Chondrocyte (in vitro differentiated cells): Measurements from ENCODE around the gene PRLH. TPM values are rescaled to one million over a fixed set of nuclear protein-coding genes. Genes with fewer than 3 reads are reported as not detected.
A peak's percentile ranks its signal among the peaks of the same experiment; 100 is the strongest.

Experiments
- DNase-seq: peaks from one replicate; pipeline ENCODE4 v3.0.0; 2021; ENCODE audit warnings: mixed read lengths, low spot score
- H3K27ac Mint-ChIP-seq: one replicate; pipeline ENCODE4 v1.8.0; 2021; ENCODE audit warnings: mild to moderate bottlenecking, moderate library complexity, mixed read lengths; ENCODE audit not compliant: unreplicated experiment
- H3K27me3 Mint-ChIP-seq: 2 replicates; pipeline ENCODE4 v1.8.0; 2021; ENCODE audit warnings: low read depth, mixed read lengths
- H3K36me3 Mint-ChIP-seq: 2 replicates; pipeline ENCODE4 v1.8.0; 2021; ENCODE audit warnings: low read depth, mixed read lengths
- H3K4me1 Mint-ChIP-seq: 2 replicates; pipeline ENCODE4 v1.8.0; 2021; ENCODE audit warnings: low read depth, mild to moderate bottlenecking, mixed read lengths
- H3K4me3 Mint-ChIP-seq: one replicate; pipeline ENCODE4 v1.8.0; 2021; ENCODE audit warnings: mild to moderate bottlenecking, moderate library complexity, mixed read lengths; ENCODE audit not compliant: unreplicated experiment
- H3K9me3 Mint-ChIP-seq: 2 replicates; pipeline ENCODE4 v1.8.0; 2021; ENCODE audit warnings: low read depth, mixed read lengths
- total RNA-seq: library from RNA; stranded (reverse); gene quantifications from 3 replicates; pipeline ENCODE4 v1.2.1, GENCODE V29; 2021
- TF ChIP-seq, protein P1 (sequence below): fragments of 200-600 bp; sonication (generic); IDR thresholded peaks from 2 replicates; pipeline ENCODE4 v1.5.0; 2021; ENCODE audit warnings: antibody characterized with exemption, mild to moderate bottlenecking, moderate library complexity

PRLH gene
- total RNA-seq, 1 donor from 2014 or later: not detected

DNA sequence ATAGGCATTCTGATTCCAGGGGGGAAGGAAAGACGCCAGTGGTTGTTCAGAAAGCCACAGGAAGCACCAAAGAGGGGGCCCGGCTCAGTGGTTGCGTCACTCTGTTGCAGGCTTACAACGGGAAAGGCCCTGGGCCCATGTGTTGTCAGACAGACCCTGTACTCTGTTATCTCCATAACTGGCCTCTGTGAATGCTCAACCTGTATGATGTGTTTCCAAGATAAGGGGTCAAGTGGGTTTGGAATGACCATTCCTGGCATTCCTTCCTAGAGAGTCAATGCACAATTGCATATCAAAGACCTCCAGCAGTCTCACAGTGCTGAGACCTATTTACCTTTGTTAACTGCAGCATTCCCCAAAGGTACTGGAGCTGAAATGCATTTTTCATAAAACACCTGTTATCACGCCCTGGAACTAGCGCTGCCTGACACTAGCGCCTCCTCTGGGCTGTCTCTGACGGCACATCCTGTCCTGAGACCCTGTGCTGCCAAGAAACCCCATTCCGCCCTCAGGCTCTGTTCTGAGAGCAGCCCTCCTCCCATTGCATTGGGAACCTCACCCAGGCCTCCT is 47.9 kb downstream of the PRLH start:
- DNase-seq: no peak
- Mint-ChIP-seq H3K9me3 (peaks cover 4% of the 10 kb centered on the region), H3K4me3 (no peak overlapping the region), H3K27me3 (no peaks in the 10 kb centered on the region), H3K27ac (no peak overlapping the region), H3K4me1 (peaks cover 43% of the 10 kb centered on the region), H3K36me3 (no peaks in the 10 kb centered on the region)
- TF ChIP-seq, protein P1, sequence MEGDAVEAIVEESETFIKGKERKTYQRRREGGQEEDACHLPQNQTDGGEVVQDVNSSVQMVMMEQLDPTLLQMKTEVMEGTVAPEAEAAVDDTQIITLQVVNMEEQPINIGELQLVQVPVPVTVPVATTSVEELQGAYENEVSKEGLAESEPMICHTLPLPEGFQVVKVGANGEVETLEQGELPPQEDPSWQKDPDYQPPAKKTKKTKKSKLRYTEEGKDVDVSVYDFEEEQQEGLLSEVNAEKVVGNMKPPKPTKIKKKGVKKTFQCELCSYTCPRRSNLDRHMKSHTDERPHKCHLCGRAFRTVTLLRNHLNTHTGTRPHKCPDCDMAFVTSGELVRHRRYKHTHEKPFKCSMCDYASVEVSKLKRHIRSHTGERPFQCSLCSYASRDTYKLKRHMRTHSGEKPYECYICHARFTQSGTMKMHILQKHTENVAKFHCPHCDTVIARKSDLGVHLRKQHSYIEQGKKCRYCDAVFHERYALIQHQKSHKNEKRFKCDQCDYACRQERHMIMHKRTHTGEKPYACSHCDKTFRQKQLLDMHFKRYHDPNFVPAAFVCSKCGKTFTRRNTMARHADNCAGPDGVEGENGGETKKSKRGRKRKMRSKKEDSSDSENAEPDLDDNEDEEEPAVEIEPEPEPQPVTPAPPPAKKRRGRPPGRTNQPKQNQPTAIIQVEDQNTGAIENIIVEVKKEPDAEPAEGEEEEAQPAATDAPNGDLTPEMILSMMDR: no peak

DNA sequence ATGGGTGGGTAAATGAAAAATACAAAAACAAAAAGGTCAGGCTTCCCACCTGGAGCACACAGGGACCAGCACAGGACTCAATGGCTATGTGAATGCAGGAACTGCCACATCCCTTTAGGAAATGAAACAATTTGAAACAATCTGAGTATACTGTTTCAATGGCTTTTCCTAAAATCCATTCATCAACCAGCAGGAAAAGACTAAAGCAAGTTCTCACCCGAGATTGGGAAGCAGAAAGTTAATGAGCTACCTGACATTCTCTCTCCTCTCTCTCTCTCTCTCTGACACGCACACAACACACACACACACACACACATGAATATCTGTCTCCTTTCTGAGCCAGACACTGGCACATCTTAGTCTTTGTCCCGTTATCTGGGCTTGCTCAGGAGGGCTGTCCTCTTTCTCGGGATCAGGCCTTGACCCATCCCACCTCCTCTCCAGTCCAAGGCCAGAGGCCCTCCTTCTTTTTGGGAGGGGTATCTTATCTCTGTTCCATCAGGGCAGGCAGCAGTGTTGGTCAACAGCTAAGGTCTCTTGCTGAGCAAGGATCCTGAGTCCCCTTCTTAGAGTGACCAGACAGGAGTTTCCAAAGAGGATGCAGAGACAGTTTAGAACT is 49.4 kb downstream of the PRLH start:
- H3K4me1 Mint-ChIP-seq: peaks cover 43% of the 10 kb centered on the region
- no peaks in the 10 kb centered on the region for H3K27me3 Mint-ChIP-seq
- peaks cover 4% of the 10 kb centered on the region for H3K9me3 Mint-ChIP-seq
- no peaks in the 10 kb centered on the region for H3K36me3 Mint-ChIP-seq
- peak overlapping the region; percentile 75 for H3K27ac Mint-ChIP-seq
- TF ChIP-seq, protein P1: no peak
- H3K4me3 Mint-ChIP-seq: no peak overlapping the region
- no peak for DNase-seq

DNA sequence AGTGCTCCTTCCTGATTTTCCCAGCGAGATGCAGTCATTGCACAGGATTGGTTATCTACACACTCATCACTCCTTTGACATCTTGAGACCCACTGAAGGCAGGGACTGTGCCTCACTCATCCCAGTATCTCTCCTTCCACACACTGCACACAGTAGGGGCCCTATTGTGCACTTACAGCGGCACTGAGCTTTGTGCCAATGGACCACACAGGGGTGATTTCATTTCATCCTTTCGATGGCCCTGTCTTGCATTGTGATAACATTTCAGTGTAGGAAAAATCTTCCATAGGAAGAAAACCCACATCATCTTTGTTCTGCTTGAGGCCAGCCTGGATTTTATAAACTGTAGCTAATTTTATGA is 50.0 kb downstream of the PRLH start:
- no peaks in the 10 kb centered on the region for H3K27me3 Mint-ChIP-seq
- H3K9me3 Mint-ChIP-seq: peaks cover 4% of the 10 kb centered on the region
- H3K36me3 Mint-ChIP-seq: no peaks in the 10 kb centered on the region
- no peak overlapping the region for H3K4me3 Mint-ChIP-seq
- TF ChIP-seq, protein P1: no peak
- H3K27ac Mint-ChIP-seq: peak overlapping the region; percentile 75
- peaks cover 43% of the 10 kb centered on the region for H3K4me1 Mint-ChIP-seq
- DNase-seq: no peak

Other genes with a start within 250 kb of the PRLH start
- 250 to 264 TPM (median 264 TPM) in 3 replicates for gene COL6A3, start 152.4 kb upstream of the PRLH start, total RNA-seq
- 3.7 to 6.1 TPM (median 5.6 TPM) in 3 replicates for gene MLPH, start 79.3 kb upstream of the PRLH start, total RNA-seq
- 0.25 to 0.95 TPM (median 0.68 TPM) in 3 replicates for gene RAB17, start 24.2 kb downstream of the PRLH start, total RNA-seq
- 84.7 to 97.5 TPM (median 91.5 TPM) in 3 replicates for gene LRRFIP1, start 61.0 kb downstream of the PRLH start, total RNA-seq
- gene RBM44, start 232.2 kb downstream of the PRLH start, total RNA-seq: 0.48 to 0.54 TPM (median 0.50 TPM) in 3 replicates